Calu3 (cell line): ENCODE data around the gene SYT7. TPM values are rescaled to one million over a fixed set of nuclear protein-coding genes. Genes with fewer than 3 reads are reported as not detected.

Experiments used
- BruUV-seq: library from RNA; stranded (reverse); fragments of 400-500 nt; replicated peaks from 2 replicates; lab custom pipeline; 2021; lab: Mats Ljungman, UMichigan
- CTCF ChIA-PET: fragments of 300-600 bp; sonication (Branson Sonifier 250); formaldehyde crosslinking; loops from one replicate; lab custom pipeline; 2022; ENCODE audit warnings: antibody characterized with exemption; lab: Charles Lee
- DNase-seq: peaks from one replicate; pipeline ENCODE4 v3.0.0; 2022
- H3K27ac Mint-ChIP-seq: one replicate; pipeline ENCODE4 v1.8.0; 2022; ENCODE audit warnings: mixed read lengths; ENCODE audit not compliant: unreplicated experiment
- H3K27me3 Mint-ChIP-seq: one replicate; pipeline ENCODE4 v1.8.0; 2022; ENCODE audit warnings: mixed read lengths; ENCODE audit not compliant: unreplicated experiment
- H3K36me3 Mint-ChIP-seq: one replicate; pipeline ENCODE4 v1.8.0; 2022; ENCODE audit warnings: mild to moderate bottlenecking, moderate library complexity, mixed read lengths; ENCODE audit not compliant: insufficient read depth, unreplicated experiment
- H3K4me1 Mint-ChIP-seq: one replicate; pipeline ENCODE4 v1.8.0; 2022; ENCODE audit warnings: mild to moderate bottlenecking, low read depth, mixed read lengths; ENCODE audit not compliant: unreplicated experiment
- H3K4me3 Mint-ChIP-seq: one replicate; pipeline ENCODE4 v1.8.0; 2022; ENCODE audit warnings: mild to moderate bottlenecking, low read depth, moderate library complexity, mixed read lengths; ENCODE audit not compliant: unreplicated experiment
- H3K9me3 Mint-ChIP-seq: one replicate; pipeline ENCODE4 v1.8.0; 2022; ENCODE audit warnings: low read depth, mixed read lengths; ENCODE audit not compliant: unreplicated experiment
- CTCF ChIP-seq: fragments of 200-600 bp; IDR thresholded peaks from one replicate; pipeline ENCODE4 v1.8.0; 2022; ENCODE audit warnings: antibody characterized with exemption; ENCODE audit not compliant: unreplicated experiment
- intact Hi-C: fragments of 100-400 bp; cut with micrococcal nuclease; formaldehyde crosslinking; loops from one replicate; pipeline ENCODE4 v1.10.0; 2022; ENCODE audit not compliant: unreplicated experiment
- total RNA-seq: library from RNA; stranded (reverse); gene quantifications from 2 replicates; pipeline ENCODE4 v1.2.3, GENCODE V29; 2022

The SYT7 gene
- total RNA-seq, 1 experiment from 2014 or later = 4.4 TPM

GRCh38 chr11:61494381-61494961 lies 86.4 kb downstream of the SYT7 start:
- intact Hi-C loops = no loop called here
- Mint-ChIP-seq H3K27me3 (peaks cover 16% of the 10 kb centered on the region), H3K36me3 (no peaks in the 10 kb centered on the region), H3K27ac (no peak overlapping the region), H3K9me3 (no peaks in the 10 kb centered on the region), H3K4me1 (peaks cover 5% of the 10 kb centered on the region), H3K4me3 (no peak overlapping the region)
- no peak for DNase-seq
- CTCF ChIA-PET = no interaction called here
- no peak for TF ChIP-seq CTCF
- BruUV-seq = no TSS peak

GRCh38 chr11:61491736-61492395 lies 89.0 kb downstream of the SYT7 start:
- H3K9me3 Mint-ChIP-seq = no peaks in the 10 kb centered on the region
- no peak overlapping the region for H3K27ac Mint-ChIP-seq
- intact Hi-C loops = no loop called here
- CTCF ChIA-PET = no interaction called here
- DNase-seq = no peak
- H3K27me3 Mint-ChIP-seq = peaks cover 33% of the 10 kb centered on the region
- peaks cover 18% of the 10 kb centered on the region for H3K4me1 Mint-ChIP-seq
- no peak for TF ChIP-seq CTCF
- BruUV-seq = no TSS peak
- H3K36me3 Mint-ChIP-seq = no peaks in the 10 kb centered on the region
- H3K4me3 Mint-ChIP-seq = no peak overlapping the region

- CTCF ChIA-PET = interaction anchor here (1.0 to 1.1 kb wide), 2 partner anchors 41 to 138 kb away, joined by 3 read pairs; no protein-coding TSS in a partner anchor
- Mint-ChIP-seq H3K4me3 (no peak overlapping the region), H3K27ac (no peak overlapping the region), H3K27me3 (peaks cover 51% of the 10 kb centered on the region), H3K9me3 (no peaks in the 10 kb centered on the region), H3K36me3 (no peaks in the 10 kb centered on the region), H3K4me1 (peaks cover 18% of the 10 kb centered on the region)
- no TSS peak for BruUV-seq
- intact Hi-C loops = no loop called here
- TF ChIP-seq CTCF = no peak
- no peak for DNase-seq
Measured at GRCh38 chr11:61489833-61490721, 90.8 kb downstream of the SYT7 start.

GRCh38 chr11:61488651-61489291 lies 92.1 kb downstream of the SYT7 start:
- H3K27ac Mint-ChIP-seq = no peak overlapping the region
- H3K36me3 Mint-ChIP-seq = no peaks in the 10 kb centered on the region
- H3K4me1 Mint-ChIP-seq = peaks cover 18% of the 10 kb centered on the region
- intact Hi-C loops = no loop called here
- no TSS peak for BruUV-seq
- no peaks in the 10 kb centered on the region for H3K9me3 Mint-ChIP-seq
- DNase-seq = peak; percentile 27
- CTCF ChIA-PET = interaction anchor here (1.0 to 1.9 kb wide), 3 partner anchors 29 to 139 kb away, joined by 3 to 6 read pairs (median 3); no protein-coding TSS in a partner anchor
- TF ChIP-seq CTCF = no peak
- H3K27me3 Mint-ChIP-seq = peaks cover 60% of the 10 kb centered on the region
- H3K4me3 Mint-ChIP-seq = peak overlapping the region; percentile 52
